Medulla oblongata (tissue), 1 donor: ENCODE measurements around the gene UNC93A.
"Not testable (repeated sequence)": the region's sequence is repeated elsewhere in the genome, so short reads cannot be mapped to it uniquely, and the experiment has no call there.

Source experiments
- DNase-seq: peaks from one replicate; pipeline ENCODE4 v3.0.0-alpha.2; 2015; ENCODE audit errors: extremely low spot score

UNC93A gene

DNA sequence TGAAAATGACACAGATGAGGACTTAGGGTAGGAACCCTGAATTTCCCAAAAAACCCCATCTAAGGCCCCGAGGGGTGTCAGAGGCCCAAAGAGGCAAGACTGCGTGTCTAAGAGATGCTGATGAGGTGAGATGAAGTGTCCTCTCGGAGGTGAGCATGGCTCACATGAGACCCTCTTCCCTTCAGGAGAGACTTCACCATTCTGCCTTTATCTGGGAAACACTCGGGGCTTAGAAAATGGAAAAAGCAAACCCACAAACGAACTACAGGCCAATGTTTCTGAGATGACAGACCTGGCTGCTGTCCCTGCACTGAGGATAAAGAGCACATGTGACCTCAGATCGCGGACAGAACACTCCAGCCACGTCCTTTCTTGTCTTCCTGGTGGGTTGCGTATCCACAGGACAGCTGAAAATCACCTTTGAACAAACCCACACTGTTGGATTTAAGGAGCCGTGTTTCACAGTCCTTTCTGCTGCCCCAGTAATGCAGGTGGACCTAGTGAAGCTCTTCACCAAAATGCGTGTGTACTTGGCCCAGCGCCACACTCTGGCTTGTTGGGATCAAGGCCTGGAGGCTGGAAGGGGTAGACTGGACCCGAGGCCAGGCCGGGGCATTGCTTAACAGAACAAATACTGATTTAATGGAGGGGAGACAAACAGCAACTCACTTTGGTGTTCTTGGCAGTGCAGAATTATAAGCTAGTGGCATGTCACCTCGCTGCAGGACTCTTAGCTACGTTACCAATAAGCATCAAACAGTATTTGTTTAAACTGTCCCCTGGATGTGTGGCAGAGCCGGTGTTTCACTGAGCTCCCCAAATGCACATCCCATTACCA is 18.5 kb downstream of the UNC93A start:
- DNase-seq = not testable (repeated sequence)

DNA sequence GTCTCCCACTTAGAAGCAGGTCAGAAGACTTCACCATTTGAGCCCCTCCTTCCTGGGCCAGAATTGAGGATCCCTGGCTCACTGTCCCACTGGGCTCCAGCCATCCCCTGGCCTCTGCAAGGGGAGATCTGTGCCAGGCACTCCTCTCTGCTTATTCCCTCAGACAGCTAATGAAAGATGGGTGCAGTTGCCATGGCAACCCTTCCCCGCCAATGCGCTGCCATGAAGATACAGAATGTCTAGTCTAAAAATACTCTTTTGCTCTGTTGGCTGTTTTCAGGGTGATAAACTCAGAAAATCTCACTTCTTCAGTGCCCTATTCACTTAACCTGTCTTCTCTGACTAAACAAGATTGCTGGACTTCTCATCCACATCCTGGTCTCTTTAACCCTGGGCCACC is 20.2 kb downstream of the UNC93A start:
- peak; percentile 74 for DNase-seq

DNA sequence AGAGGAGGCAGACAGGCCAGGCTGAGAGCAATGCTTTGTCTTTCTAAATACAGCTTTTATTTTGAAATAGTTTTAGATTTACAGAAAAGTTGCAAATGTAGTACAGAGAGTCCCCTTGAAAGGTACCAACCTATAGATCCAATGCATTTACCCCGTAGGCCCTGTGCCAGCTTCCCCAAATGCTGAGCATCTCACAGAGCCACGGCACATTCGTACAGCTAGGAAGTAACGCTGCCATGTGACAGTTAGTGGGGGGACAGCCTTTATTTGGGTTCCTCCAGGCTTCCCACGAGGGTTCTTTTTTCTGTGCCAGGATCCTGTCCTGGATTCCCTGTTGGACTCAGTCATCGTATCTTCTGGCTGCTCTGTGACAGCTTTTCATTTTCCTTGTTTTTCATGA is 20.6 kb downstream of the UNC93A start:
- DNase-seq = not testable (repeated sequence)

DNA sequence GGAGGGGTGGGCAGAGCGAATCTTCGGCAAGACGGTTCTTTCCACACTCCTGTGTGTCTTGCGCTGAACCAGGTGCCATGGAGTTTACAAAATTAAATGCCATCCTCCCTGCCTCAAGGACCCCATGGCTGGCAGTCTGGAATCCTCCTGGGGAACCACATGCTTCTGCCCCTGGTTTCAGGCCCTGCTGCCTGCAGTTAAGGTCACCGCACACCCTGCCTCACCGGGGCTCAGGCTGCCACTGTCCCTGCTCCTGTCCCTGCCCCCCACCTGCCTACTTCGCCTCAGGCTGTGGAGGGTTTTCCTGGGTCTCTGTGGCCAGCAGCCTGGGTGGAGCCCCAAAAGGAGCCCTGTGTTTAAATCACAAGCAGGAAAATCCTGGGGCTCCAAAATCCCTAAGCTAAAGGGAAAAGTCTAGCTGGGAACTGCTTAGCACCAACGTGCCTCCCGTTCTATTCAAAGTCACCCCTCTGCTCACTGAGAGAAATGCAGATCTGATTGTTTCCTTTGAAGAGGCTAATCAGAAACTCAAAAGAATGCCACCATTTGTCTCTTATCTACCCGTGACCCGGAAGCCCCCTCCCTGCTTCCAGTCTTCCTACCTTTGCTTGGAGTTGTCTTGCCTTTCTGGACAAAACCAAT is 23.2 kb downstream of the UNC93A start:
- DNase-seq = no peak

DNA sequence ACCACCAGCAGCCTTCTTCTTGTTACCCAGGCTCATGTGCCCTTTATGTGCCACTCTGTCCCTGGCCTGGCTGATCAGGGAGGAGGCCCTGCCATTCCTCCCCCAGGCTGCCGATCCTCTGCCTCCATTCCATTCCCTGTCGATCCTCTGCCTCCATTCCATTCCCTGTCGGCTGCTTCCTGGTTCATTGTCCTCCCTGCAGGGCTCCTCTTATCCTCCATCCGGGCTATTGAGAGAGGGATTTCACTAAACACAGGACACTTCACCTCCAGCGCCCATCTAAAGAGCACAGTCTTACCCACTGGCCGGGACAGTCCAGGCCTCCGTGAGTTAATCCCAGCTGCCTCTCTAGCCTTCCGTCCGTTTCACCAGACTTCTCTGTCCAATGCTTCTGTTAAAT is 26.1 kb downstream of the UNC93A start:
- no peak for DNase-seq

DNA sequence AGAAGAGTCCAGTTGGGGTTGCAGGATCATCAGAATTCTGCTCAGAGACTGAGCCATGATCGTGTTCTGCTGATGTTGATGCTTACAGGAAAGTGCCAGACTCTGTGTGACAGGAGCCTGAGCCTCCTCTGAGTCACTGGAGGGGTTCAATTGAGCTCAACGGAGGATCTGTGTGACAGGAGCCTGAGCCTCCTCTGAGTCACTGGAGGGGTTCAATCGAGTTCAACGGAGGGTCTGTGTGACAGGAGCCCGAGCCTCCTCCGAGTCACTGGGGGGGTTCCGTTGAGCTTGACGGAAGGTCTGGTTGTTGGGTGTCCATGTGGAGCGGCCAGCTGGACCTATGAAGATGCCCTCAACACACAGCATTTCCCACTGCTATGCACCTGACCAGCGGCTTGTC is 27.2 kb downstream of the UNC93A start:
- DNase-seq = not testable (repeated sequence)

DNA sequence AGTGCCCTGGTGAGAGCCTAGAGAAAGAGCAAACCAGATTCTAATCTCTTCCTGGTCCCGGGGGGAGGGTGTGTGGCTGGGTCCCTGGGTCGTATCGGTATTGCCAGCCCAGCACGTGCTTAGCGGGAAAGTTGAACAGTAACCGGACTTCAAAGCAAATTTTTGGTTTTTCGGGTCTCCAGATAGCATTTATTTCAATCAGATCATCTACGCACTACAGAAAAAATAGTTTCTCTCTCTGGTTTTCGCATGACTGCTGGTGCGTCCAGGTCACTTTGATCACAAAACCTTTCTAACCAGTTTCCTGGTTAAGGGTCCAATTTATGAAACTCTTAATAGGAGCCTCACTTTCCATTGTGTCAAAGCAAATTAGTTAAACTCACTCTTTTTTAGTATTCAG is 27.7 kb downstream of the UNC93A start:
- DNase-seq = not testable (repeated sequence)

DNA sequence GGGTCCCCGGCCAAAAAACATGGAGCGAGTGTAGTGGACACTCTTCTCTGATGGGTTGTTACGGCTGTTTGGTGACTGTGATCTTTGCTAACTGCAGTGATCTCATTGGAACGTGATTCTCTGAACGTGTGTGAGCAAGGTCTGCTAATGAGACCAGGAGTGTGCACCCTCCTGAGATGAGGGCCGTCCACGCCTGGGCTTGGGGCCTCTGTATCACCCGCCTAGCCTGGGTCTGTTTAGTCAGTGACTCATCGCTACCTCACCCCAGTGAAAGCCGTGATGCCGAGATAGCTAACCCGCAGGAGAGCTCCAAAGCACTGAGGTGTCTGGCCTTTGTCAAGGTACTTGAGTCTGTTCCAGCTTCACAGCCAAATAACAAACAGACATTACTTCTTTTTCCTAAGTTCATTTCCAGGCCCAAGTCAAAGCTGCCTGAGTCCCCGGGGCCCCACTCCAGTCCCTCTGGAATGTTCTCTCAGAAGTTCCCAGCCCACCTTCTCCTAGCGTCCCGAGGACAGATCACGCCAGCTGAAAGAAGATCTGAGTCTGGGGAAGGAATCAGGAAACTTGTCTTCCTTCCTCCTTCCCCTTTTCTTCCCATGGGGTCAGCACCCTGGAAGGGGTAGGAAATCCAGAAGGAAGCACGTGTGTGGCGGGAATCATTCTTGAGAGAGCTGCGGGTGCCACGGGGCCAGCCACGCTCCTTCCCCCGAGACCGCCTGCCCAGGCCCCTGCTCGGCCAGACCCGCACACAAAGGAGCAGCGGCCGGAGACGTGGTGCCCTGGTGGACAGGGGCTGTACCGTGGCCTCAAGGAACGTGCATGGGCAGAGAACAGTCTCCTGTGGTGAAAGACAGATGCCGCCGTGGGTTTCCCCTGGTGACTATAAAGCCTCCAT is 29.0 kb downstream of the UNC93A start:
- not testable (repeated sequence) for DNase-seq

DNA sequence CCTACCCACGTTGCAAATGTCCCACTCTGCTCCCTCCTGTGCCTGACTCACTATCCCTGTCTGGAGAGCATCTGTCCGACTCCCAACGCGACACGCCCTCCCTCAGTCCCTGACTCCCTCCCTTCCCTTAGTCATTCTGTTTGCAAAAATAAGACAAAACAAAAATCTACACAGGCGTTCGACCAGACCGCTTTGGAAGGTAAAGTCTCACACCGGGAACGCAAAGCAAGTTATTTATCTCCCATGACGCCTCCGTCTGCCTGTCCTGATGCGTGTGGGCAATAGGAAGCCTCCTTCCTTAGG is 29.6 kb downstream of the UNC93A start:
- not testable (repeated sequence) for DNase-seq

DNA sequence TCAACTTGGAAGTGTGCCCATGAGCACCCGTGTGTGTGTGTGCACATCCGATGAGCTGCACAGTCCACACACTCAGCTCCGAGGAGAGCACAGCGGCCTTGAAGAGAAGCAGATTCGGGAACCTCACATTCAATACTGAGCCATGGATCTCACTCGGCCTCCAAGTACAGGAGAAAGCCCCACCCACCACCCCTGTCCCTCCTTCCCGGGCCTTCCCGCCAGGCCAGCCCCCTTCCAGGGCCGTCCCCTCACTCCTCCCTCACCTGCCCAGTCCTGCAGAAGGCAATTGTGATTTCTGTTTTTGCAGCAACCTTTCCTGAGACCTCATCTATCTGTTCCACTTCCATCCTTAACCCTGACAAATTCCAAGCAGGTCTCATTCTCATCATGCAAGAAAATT is 30.1 kb downstream of the UNC93A start:
- not testable (repeated sequence) for DNase-seq

DNA sequence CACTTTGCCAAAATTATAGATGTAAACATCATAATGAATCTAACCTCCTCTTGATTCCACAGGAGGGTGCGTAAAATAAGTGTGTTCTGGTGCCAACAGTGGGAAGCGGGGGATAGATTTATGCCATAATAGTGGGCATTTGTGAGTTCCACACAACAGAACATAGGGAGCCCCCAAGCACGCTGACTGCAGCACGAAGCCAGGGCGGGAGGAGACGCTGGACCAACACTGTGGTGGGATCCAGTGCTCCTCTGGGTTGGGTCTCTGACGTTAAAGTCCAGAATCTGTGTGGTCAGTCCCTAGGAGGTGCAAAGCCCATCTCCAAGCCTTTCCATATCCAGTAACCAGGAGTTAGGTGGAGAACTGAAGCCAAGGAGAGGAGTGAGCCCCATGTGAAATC is 32.0 kb downstream of the UNC93A start:
- no peak for DNase-seq

DNA sequence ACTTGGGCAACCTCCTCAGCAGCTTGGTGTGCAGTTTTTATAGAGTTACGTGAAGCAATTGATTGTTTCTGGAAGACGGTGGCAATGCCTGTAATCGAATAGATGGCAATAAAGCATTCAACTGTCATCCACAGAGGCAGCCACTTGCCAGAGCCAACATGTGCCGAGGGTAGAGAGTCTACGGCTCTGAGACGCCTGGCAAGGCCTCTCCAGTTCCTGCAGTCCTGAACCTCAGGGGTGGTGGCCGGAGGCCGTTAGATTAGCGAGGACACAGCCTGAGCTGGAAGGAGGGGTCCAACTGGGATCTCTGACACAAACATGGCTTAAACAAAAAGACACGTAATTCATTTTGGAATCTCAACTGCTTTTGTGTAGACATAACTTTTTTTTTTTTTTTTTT is 33.0 kb downstream of the UNC93A start:
- no peak for DNase-seq

DNA sequence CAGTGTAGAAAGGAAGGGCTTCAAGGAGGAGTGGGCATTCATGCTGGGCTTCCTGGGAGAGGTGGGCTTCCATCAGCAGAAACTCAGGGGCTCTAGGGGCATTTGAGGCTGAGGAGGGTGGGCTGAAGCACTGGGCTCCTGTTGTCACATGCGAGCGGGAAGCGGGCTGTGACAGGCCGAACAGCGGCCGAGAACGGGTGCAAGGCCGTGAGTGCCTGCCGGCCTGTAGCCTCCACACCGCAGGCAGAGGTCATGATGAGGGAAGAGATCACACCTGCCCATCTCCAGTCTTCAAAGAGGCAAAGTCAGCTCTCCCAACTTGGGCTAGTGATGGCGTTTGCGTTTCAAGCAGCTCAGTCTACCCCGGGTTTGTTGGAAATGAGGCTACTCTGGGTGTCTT is 34.7 kb downstream of the UNC93A start:
- no peak for DNase-seq

DNA sequence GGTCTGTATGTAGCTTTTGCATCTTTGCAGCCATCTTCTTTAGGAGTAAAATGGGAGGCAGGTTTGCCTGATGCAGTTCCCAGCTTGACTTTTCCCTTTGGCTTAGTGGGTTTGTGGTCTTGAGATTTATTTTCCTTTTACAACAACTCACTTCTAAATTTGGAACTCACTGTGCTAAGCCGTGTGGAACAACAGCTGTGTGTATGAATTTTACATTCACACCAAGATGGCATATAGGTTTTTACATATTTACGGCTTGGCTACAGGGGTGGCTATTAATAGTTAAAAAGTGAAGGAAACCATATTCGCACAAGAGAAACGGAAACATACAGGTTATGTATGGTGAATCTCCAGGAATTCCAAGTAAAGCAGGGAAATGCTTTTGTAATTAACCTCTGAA is 36.3 kb downstream of the UNC93A start:
- DNase-seq = no peak

DNA sequence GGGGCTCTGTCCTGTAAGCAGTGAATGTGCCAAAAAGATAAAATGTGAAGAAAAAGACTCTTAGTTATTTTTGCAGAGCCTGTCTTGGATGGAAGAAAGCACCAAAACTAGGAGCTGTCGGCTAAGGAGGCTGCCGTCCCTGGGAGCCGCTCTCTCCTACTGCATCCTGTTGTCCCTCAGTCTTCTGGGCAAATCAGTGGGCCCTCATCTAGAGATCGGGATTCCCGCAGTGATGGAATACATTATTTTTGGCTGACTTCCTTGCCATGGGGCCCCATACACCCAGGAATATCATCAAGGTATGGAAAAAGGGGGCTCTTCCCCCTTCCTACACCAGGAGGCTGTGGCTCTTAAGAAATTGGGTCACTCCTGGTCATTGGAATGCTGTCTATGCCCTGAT is 37.0 kb downstream of the UNC93A start:
- DNase-seq = no peak

DNA sequence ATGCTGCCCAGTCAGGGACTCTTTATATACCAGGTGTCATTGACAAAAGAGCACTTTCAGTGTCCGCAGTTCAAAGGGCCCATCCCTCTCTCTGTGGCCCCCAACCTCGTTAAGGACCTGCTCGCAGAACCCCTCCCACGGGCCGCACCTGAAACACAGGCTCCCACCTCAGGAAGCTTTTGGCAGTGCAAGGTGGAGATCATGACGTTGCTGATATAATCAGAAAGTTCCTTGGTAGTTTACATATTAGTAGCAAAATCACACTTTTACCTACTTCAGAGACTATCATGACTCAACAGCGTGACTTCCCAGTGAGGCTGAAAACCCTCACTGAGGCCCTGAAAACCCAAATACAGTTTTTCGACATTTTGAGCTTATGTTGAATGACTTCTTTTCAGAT is 37.9 kb downstream of the UNC93A start:
- DNase-seq = no peak

DNA sequence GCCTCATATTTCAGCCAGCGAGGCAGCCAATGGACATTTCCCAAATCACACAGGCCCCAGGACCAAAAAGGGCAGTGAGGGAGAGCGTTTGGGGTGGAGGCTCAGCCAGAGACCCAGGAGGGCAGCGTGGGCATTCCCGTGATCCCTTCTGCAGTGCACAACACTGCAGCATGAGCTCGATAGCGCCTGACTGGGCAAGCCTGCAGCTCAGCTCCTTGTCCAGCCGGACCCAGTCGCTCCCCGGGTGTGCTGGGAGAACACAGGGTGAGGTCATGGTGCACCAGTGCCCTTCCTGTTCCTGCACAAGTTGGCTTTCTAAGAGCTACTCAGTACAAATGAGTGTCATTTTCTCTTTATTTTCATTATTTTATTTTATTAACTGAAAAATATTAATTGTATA is 39.6 kb downstream of the UNC93A start:
- no peak for DNase-seq

DNA sequence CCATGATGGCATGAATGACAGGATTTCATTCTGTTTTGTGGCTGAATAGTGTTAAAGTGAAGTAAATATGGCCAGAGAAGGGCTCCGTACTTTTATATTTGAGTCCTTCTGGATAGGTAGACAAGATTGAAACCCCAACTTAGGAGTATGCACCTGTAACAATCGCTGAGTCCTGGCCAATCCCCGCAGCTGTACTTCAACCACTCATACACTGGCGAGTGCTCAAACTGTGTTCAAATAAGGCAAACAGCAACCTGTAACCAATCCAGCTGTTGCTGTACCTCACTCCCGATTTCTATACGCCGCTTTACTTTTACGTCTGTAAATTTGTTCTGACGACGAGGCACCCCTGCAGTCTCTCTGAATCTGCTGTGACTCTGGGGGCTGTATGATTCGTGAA is 40.5 kb downstream of the UNC93A start:
- DNase-seq = no peak

DNA sequence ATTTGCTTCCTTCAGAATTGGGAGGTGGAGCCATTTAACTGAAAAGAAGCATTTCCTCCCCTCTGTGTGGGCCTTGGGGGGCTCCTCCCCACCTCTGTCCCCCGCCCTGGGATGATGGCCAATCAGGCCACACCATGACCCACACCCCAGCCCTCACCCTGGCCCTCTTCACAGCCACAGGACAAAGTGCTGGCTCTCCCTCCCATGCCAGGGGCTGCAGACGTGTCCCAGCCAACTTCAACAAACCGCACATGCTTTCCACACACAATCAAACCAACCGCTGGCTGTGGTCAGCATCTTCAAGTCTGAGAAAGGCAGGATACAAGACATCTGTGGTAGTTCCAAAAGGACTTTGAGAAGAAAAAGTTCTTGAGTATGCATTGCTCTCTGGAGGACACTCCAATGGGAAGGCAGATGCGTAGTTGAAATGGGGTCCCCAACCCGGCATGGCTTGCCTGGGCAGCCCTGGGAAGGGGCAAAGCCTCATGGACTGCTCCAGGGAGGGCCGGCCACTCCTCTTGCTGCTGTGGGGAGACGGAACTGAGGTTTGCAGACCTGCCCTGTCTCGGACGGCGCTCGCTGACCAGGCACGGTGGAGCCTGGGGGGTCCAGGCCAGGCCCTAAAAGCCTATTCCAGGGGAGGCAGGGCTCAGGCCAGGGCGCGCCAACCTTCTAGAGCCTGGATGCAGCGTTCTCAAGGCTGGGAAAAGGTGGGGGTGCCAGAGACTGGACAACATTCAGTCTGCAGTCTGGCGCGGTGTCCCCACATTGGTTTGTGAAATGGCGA is 45.9 kb downstream of the UNC93A start:
- no peak for DNase-seq

DNA sequence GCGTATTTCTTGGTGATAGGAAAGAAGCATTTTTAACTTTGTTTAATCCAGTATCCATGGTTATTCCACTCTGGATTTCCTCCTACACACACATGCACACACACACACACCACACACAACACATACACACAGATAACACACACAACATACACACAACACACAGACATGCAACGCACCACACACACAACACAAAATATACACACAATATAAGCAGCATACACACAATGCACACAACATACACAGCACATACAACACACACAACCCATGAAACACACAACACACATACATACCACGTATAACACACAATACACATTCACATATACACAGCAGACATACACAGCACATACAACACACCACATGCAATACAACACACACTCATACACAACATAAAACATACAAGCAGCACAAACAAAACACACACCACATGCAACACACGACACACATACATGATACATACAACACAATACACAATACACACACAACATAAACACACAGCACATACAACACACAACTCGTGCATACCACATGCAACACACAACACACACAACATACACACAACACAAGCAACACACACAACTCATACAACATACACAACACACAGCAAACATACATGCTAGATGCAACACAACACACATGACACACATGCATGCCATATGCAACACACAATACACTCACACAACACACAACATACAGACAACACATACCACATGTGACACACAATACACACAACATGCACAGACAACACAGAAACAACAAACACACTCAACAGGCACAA is 46.7 kb downstream of the UNC93A start:
- DNase-seq = no peak

DNA sequence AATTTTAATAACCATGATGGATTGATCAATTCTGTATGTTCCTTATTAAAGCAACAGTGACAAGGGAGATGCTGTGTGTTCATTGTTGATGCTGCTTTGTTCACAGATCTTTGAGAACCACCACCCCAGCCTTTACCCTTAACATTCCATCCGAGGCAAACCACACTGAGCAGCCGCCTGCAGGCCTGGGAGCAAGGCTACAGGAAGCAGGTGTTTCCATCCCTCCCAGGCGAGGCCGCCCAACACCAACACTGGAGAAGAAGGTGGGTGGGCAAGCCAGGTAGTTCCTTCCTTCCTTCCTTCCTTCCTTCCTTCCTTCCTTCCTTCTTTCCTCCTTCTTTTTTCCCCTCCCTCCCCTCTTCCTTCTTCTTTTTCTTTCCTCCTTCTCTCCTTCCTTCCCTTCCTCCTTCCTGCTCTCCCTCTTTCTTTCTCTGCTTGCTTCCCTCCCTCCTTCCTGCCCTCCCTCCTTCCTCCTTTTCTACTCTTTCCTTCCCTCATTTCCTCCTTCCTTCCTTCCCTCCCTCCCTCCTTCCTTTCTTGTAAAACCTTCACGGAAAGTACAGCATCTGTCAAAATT is 47.5 kb downstream of the UNC93A start:
- DNase-seq = no peak
